HG03571 (cell line): Measurements from ENCODE around the gene ATXN1.
A peak's percentile ranks its signal among the peaks of the same experiment; 100 is the strongest.

ENCODE experiments used
- ATAC-seq: cut with Tn5 transposase; IDR thresholded peaks from one replicate; pipeline ENCODE4 v1.9.1; 2021; ENCODE audit not compliant: unreplicated experiment

ATXN1 gene

GRCh38 chr6:16762550-16763477 is 1.6 kb upstream of the ATXN1 start:
- peak; percentile 38 for ATAC-seq

GRCh38 chr6:16762268-16762549 is 949 bp upstream of the ATXN1 start:
- peak; percentile 1 for ATAC-seq

GRCh38 chr6:16761471-16762267 is 409 bp upstream of the ATXN1 start:
- peak; percentile 41 for ATAC-seq

GRCh38 chr6:16759646-16760515 is 1.4 kb downstream of the ATXN1 start:
- peak; percentile 35 for ATAC-seq

- ATAC-seq, result no peak
These were observed 2.0 kb downstream of the ATXN1 start for GRCh38 chr6:16759181-16759645.

- no peak for ATAC-seq
These were observed 2.9 kb downstream of the ATXN1 start for GRCh38 chr6:16758163-16758975.

- no peak for ATAC-seq
These were observed 3.9 kb downstream of the ATXN1 start for GRCh38 chr6:16757332-16757731.

GRCh38 chr6:16756660-16757255 is 4.5 kb downstream of the ATXN1 start:
- ATAC-seq, result no peak

- no peak for ATAC-seq
These were observed 5.7 kb downstream of the ATXN1 start for GRCh38 chr6:16755544-16755943.

GRCh38 chr6:16754876-16755275 is 6.4 kb downstream of the ATXN1 start:
- no peak for ATAC-seq

GRCh38 chr6:16754274-16754673 is 7.0 kb downstream of the ATXN1 start:
- no peak for ATAC-seq

- no peak for ATAC-seq
These were observed 7.9 kb downstream of the ATXN1 start for GRCh38 chr6:16753341-16753740.

- no peak for ATAC-seq
These were observed 8.9 kb downstream of the ATXN1 start for GRCh38 chr6:16752206-16752866.

- ATAC-seq, result no peak
These were observed 9.9 kb downstream of the ATXN1 start for GRCh38 chr6:16751251-16751946.

GRCh38 chr6:16750566-16750965 is 10.7 kb downstream of the ATXN1 start:
- no peak for ATAC-seq

- no peak for ATAC-seq
These were observed 11.5 kb downstream of the ATXN1 start for GRCh38 chr6:16749516-16750485.

- no peak for ATAC-seq
These were observed 13.3 kb downstream of the ATXN1 start for GRCh38 chr6:16748025-16748319.
